HG02571 (cell line): ENCODE results near the gene IGF2BP3.

ENCODE experiments used
- ATAC-seq: cut with Tn5 transposase; IDR thresholded peaks from one replicate; pipeline ENCODE4 v1.9.1; 2021; ENCODE audit warnings: mild to moderate bottlenecking, moderate library complexity; ENCODE audit not compliant: unreplicated experiment

Gene IGF2BP3

DNA sequence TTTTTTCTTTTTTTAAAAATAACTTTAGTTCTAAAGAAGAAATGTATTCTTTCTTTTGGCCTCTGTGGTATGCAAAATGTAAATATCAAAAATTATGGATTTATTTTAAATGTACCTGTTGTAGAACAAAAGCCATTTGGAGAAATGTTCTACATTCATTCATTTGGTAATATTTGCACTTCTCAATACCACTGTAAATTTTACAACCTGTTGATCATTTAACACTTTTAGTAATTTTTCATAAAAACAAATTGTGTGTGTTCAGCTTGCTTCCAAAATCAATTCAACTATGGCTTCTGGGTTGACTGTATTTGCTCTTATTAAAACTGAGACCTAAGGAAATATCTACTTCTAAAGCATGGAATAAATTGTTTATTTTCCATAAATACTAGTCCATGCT lies 2.3 kb upstream of the IGF2BP3 start:
- ATAC-seq: no peak

DNA sequence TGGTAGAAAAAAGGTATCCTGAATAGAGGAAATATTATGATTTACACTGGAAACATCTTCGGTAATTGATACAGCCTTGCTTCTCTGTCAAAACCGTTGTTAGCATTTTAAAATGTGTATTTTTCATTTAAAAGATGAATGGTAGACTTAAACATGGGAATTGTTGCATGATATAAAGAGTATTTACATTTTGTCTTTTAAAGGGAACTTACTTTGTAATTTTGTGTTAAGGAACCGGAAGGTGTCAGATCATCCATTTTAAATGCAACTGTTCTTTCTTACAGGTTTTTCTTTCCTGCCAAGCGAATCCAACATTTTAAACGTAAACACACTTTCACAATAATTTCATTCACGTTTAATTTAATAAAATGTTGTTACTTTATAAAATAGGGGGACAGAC lies 1.8 kb upstream of the IGF2BP3 start:
- ATAC-seq: no peak

DNA sequence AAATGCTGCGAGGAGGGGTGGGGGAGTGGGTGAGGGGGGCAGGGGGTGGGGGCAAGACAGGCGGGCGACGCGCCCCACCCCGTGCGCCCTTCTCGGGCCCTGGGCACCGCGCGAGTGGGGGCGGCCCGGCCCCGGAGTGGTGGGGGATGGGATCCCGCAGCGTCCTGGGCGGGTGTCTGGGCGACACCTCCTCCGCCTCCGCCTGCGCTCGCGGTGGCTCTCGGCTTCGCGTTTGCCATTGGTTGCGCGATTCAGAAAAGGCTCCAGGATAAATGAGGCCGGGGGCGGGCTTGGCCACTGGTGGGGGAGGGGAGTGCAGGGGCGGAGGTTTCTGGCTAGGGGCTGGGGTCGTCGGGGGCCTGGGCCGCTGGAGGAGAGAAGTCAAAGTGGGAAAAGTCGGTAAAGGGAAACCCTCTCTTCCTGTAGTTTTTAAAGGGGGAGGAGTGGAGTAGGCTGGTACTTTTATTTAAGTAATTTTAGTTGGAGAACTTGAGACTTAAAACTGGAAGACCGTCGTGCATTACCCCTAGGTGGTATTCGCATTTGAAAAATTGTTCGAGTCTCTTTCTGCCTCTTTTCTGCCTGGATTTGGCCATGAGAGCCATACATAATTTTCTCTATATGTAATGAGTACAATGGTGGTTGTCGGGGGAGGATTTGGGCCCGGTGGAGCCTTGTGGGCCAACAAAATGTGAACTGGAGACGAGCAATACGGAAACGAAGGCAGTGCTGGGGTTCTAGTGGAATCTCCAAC lies 992 bp upstream of the IGF2BP3 start:
- ATAC-seq: peak; percentile 23

DNA sequence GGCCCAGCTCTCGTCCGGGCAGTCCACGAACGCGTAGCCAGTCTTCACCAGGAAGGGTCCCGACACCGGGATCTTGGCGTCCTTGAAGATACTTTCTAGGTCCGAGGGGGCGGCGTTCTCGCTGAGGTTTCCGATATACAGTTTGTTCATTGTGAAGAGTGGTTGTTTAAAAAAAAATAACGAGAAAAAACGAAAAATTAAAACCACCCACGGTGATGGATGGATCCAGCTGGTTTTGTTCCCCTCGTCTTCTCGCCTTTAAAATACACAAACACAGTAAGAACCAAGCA lies 385 bp downstream of the IGF2BP3 start:
- ATAC-seq: no peak

GRCh38 chr7:23469150-23469960 lies 936 bp downstream of the IGF2BP3 start:
- ATAC-seq: no peak

- ATAC-seq: no peak
These were observed 1.7 kb downstream of the IGF2BP3 start for GRCh38 chr7:23468526-23469149.

- no peak for ATAC-seq
These were observed 2.3 kb downstream of the IGF2BP3 start for GRCh38 chr7:23467806-23468525.

- ATAC-seq: no peak
These were observed 2.9 kb downstream of the IGF2BP3 start for GRCh38 chr7:23467291-23467805.

DNA sequence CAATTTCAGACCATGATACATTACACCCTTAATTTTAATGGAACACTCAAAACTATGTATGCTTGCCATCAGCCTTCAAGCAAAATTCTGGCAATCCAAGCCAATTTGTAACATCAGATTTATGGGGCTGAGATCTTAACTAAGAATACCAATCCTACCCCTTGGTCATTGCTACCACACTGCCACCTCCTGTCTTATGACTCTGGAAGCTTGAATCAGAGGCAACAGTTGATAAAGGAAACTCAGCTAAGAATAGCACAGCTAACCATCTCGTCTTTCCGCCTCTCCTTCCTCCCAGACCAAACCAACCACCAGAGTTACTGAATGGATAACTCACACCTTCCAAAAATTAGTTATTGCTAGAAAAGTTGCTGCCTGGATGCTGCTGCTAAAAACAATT lies 7.4 kb downstream of the IGF2BP3 start:
- ATAC-seq: no peak

GRCh38 chr7:23458044-23458443 lies 12.2 kb downstream of the IGF2BP3 start:
- ATAC-seq: no peak

DNA sequence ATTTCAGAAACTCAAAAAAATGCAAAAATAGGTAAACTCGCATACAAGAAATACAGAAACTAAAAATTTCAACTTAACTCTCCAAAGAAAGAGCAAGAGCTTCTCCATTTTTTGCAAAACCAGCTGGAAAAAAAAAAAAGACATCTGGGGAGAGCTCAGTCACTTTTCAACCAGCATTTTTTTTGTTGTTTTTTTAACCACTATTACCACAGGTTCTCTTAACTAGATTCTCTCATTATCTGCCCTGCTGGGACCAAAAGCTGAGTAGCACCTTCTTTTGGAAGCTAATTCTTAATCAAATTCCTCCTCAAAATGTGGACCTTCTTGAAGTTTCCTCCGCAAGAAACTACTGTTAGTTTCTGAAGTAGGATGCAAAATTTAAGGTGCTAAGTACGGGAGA lies 14.2 kb downstream of the IGF2BP3 start:
- no peak for ATAC-seq

- no peak for ATAC-seq
These were observed 15.3 kb downstream of the IGF2BP3 start for GRCh38 chr7:23454881-23455526.

- no peak for ATAC-seq
These were observed 19.8 kb downstream of the IGF2BP3 start for GRCh38 chr7:23450518-23450917.

GRCh38 chr7:23449941-23450340 lies 20.4 kb downstream of the IGF2BP3 start:
- ATAC-seq: no peak

- no peak for ATAC-seq
These were observed 25.0 kb downstream of the IGF2BP3 start for GRCh38 chr7:23445326-23445725.

- no peak for ATAC-seq
These were observed 26.3 kb downstream of the IGF2BP3 start for GRCh38 chr7:23443974-23444373.

GRCh38 chr7:23438171-23438570 lies 32.1 kb downstream of the IGF2BP3 start:
- no peak for ATAC-seq

- ATAC-seq: no peak
These were observed 36.0 kb downstream of the IGF2BP3 start for GRCh38 chr7:23434147-23434917.

GRCh38 chr7:23431702-23432199 lies 38.5 kb downstream of the IGF2BP3 start:
- ATAC-seq: no peak

DNA sequence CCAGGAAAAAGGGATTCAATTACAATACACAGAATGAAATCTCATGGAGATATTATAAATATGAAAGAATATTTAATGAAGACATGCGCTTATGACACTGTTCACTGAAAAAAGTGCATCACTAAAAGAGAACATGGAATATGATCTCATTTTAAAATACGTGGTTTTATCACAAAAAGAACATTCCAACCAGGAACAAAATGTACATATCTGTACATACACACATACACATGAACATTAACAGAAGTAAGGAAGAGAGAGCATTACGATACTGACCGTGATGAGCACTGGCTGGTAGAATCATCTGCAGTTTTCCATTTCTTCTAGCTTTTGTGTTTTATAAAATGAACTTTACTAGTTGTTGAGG lies 39.4 kb downstream of the IGF2BP3 start:
- no peak for ATAC-seq
